HFFc6 (cell line): ENCODE data around the gene NUCKS1. TPM values are rescaled to one million over a fixed set of nuclear protein-coding genes. Genes with fewer than 3 reads are reported as not detected.
A peak's percentile ranks its signal among the peaks of the same experiment; 100 is the strongest.

ENCODE experiments used
- DNase-seq: peaks from one replicate; pipeline ENCODE4 v3.0.0-alpha.2; 2018
- H3K27ac Mint-ChIP-seq: 2 replicates; pipeline ENCODE4 v1.8.0; 2020; ENCODE audit warnings: mild to moderate bottlenecking, mixed read lengths
- H3K27me3 Mint-ChIP-seq: 2 replicates; pipeline ENCODE4 v1.8.0; 2021; ENCODE audit warnings: mild to moderate bottlenecking, moderate library complexity, mixed read lengths; ENCODE audit not compliant: insufficient read depth
- H3K36me3 Mint-ChIP-seq: 2 replicates; pipeline ENCODE4 v1.8.0; 2021; ENCODE audit warnings: low read depth, mixed read lengths
- H3K4me1 Mint-ChIP-seq: 2 replicates; pipeline ENCODE4 v1.8.0; 2020; ENCODE audit warnings: low read depth, mixed read lengths
- H3K4me3 Mint-ChIP-seq: 2 replicates; pipeline ENCODE4 v1.8.0; 2020; ENCODE audit warnings: mild to moderate bottlenecking, moderate library complexity, mixed read lengths
- H3K9me3 Mint-ChIP-seq: 2 replicates; pipeline ENCODE4 v1.8.0; 2020; ENCODE audit warnings: mild to moderate bottlenecking, mixed read lengths
- CTCF ChIP-seq: fragments of 200-600 bp; sonication (generic); IDR thresholded peaks from 2 replicates; pipeline ENCODE4 v1.5.0; 2021; ENCODE audit warnings: antibody characterized with exemption, mild to moderate bottlenecking
- total RNA-seq, 6 experiments: library from RNA; stranded (reverse); fragmentation: NEBNext Ultra II Directional; extraction: Animal tissue kit (Norgen Biotek cat#: 25700); gene quantifications; 2 replicates in 1 of 6; 3 replicates in 5 of 6; pipeline ENCODE4 v1.2.3, GENCODE V29; 2021

Gene NUCKS1
- total RNA-seq, 6 experiments from 2014 or later: 187 to 259 (median 222) TPM

DNA sequence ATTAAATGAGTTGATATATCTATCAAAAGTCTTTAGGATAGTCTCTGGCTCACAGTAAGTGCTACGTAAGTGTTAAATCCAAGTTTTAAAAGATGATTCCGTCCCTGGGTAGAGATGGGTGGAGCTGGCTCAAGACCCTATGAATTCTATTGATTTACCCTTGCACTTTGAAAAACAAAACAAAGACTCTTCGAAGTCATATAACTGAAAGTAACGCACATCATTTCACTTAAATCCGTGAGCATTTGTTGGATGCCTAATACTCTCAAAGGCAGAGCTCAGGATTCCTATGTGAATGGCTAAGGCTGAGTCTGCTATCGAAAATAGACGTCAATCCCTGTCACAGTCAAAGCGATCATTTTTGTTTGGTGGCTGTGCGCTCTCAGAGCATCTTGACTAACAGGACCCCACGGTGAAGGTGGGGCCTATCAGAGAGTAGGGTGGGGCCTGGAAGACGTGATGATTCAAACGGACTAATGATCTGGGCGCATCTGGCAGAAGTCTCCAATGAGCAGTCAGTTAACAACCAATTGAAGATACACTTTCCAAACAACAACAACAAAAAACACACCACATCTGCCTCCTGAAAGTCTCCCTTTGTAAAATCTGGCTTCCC is 1.2 kb upstream of the NUCKS1 start:
- peak overlapping the region; percentile 43; the same call in 1 of the 2 replicates for H3K4me3 Mint-ChIP-seq
- peaks cover 9% of the 10 kb centered on the region for H3K27me3 Mint-ChIP-seq
- H3K4me1 Mint-ChIP-seq: peaks cover 34% of the 10 kb centered on the region
- no peaks in the 10 kb centered on the region for H3K9me3 Mint-ChIP-seq
- H3K27ac Mint-ChIP-seq: peak overlapping the region; percentile 47; the same call in 1 of the 2 replicates
- peaks cover 26% of the 10 kb centered on the region for H3K36me3 Mint-ChIP-seq
- no peak for TF ChIP-seq CTCF
- no peak for DNase-seq

- peak; percentile 90 for DNase-seq
- Mint-ChIP-seq H3K27me3 (peaks cover 5% of the 10 kb centered on the region), H3K4me1 (peaks cover 44% of the 10 kb centered on the region), H3K36me3 (peaks cover 27% of the 10 kb centered on the region), H3K4me3 (peak overlapping the region; percentile 96), H3K9me3 (no peaks in the 10 kb centered on the region), H3K27ac (peak overlapping the region; percentile 98)
- peak; percentile 22; the same call in 1 of the 2 replicates for TF ChIP-seq CTCF
Observed at GRCh38 chr1:205749234-205750137, 496 bp downstream of the NUCKS1 start.

DNA sequence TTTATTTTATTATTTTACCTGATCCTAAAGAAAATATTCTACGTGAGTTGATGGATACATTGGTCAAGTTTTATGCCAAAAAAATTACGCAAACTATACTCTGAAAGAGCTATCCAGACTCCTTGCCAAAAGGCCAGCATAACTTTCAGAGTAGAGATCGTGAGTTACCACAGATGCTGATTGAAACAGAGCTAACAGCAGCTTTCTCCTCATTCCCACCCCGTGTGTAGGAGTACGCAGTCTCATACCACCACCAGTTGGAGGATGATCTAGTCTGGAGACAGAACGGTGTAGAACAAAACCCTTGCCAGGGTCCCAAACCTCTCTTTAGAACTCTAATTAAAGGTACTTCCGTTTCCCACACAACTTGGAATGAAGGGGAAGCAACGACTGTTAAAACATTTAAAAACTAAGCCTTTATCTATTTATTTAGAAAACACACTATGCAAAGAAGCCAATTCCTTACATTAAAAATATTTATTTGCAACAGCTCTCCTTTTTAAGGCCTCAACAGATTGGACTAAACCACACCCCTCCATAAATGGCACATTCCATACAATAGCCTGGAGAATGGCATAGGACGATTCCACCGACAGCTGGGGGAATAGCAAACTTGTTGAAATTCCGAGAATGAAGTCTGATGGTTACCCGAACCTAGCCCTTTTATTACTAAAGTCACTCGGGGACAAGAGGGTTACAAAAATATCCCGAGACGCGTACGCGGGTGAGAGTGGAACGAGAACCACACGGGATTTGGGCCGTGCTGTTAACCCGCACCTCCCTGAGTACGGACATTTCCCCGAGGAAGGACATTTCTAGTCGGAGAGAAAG is 1.4 kb downstream of the NUCKS1 start:
- Mint-ChIP-seq H3K9me3 (no peaks in the 10 kb centered on the region), H3K27ac (peak overlapping the region; percentile 91), H3K4me3 (peak overlapping the region; percentile 96), H3K27me3 (peaks cover 5% of the 10 kb centered on the region), H3K36me3 (peaks cover 27% of the 10 kb centered on the region), H3K4me1 (peaks cover 50% of the 10 kb centered on the region)
- no peak for TF ChIP-seq CTCF
- DNase-seq: peak; percentile 48

- H3K4me1 Mint-ChIP-seq: peaks cover 59% of the 10 kb centered on the region
- H3K27ac Mint-ChIP-seq: peak overlapping the region; percentile 57
- no peak for DNase-seq
Observed at GRCh38 chr1:205746757-205747412, 3.1 kb downstream of the NUCKS1 start.

More at GRCh38 chr1:205746757-205747412, 3.1 kb downstream of the NUCKS1 start:
- peaks cover 5% of the 10 kb centered on the region for H3K27me3 Mint-ChIP-seq
- H3K4me3 Mint-ChIP-seq: peak overlapping the region; percentile 96
- H3K9me3 Mint-ChIP-seq: no peaks in the 10 kb centered on the region
- no peak for TF ChIP-seq CTCF
- H3K36me3 Mint-ChIP-seq: peaks cover 27% of the 10 kb centered on the region
